HepG2 (cell line): ENCODE measurements around the gene AXIN2. TPM values are rescaled to one million over a fixed set of nuclear protein-coding genes. Genes with fewer than 3 reads are reported as not detected.

Experiments used
- CBX1 ChIP-seq: IDR thresholded peaks from one replicate; pipeline ENCODE4 v1.6.1; 2016; ENCODE audit warnings: antibody characterized with exemption, low read depth
- DNMT1 ChIP-seq: sonication (generic); formaldehyde crosslinking; IDR thresholded peaks from 2 replicates; pipeline ENCODE4 v1.5.1; 2020; ENCODE audit warnings: mild to moderate bottlenecking, missing genetic modification reagents
- HMGXB4 ChIP-seq, 2 experiments: sonication (generic) in 1 of 2; formaldehyde crosslinking in 1 of 2; IDR thresholded peaks; 2 replicates each; pipeline versions ENCODE4 v1.4.0 to v1.6.1; 2018 to 2020; ENCODE audit warnings: missing genetic modification reagents in 2 of 2, borderline replicate concordance in 1 of 2, low read depth in 1 of 2, mild to moderate bottlenecking in 1 of 2, missing biosample characterization in 1 of 2
- KAT2B ChIP-seq: fragments of 150-350 bp; IDR thresholded peaks from 2 replicates; pipeline ENCODE4 v1.6.1; 2014; ENCODE audit warnings: low read depth, low read length, borderline replicate concordance
- KLF16 ChIP-seq, 2 experiments: sonication (generic) in 1 of 2; formaldehyde crosslinking in 1 of 2; IDR thresholded peaks; 2 replicates each; pipeline versions ENCODE4 v1.6.1 to v1.8.0; 2016 to 2023; ENCODE audit warnings: missing genetic modification reagents in 2 of 2, missing compliant biosample characterization in 1 of 2
- MIER2 ChIP-seq: IDR thresholded peaks from 2 replicates; pipeline ENCODE4 v1.6.1; 2016; ENCODE audit warnings: missing biosample characterization, missing genetic modification reagents
- TCF7 ChIP-seq: sonication (generic); IDR thresholded peaks from 2 replicates; pipeline ENCODE4 v1.6.1; 2016; ENCODE audit warnings: antibody characterized with exemption, low read depth
- TERF1 ChIP-seq: sonication (generic); formaldehyde crosslinking; IDR thresholded peaks from 2 replicates; pipeline ENCODE4 v1.8.0; 2022; ENCODE audit warnings: mild to moderate bottlenecking, missing genetic modification reagents, moderate library complexity
- ZBTB42 ChIP-seq: sonication (generic); formaldehyde crosslinking; IDR thresholded peaks from 2 replicates; pipeline ENCODE4 v1.5.0; 2020; ENCODE audit warnings: mild to moderate bottlenecking, missing genetic modification reagents
- ZNF251 ChIP-seq: sonication (generic); formaldehyde crosslinking; IDR thresholded peaks from 2 replicates; pipeline ENCODE4 v1.9.0; 2021; ENCODE audit warnings: mild to moderate bottlenecking, missing genetic modification reagents
- ZNF256 ChIP-seq: sonication (generic); formaldehyde crosslinking; conservative IDR thresholded peaks from 2 replicates; pipeline ENCODE4 v1.4.0; 2020; ENCODE audit warnings: missing genetic modification reagents
- ZNF512B ChIP-seq: sonication (generic); formaldehyde crosslinking; IDR thresholded peaks from 2 replicates; pipeline ENCODE4 v1.5.1; 2020; ENCODE audit warnings: missing genetic modification reagents, mild to moderate bottlenecking, borderline replicate concordance
- ZNF580 ChIP-seq: IDR thresholded peaks from 2 replicates; pipeline ENCODE4 v1.6.1; 2016; ENCODE audit warnings: low read depth, borderline replicate concordance
- ZNF781 ChIP-seq: sonication (generic); formaldehyde crosslinking; IDR thresholded peaks from 2 replicates; pipeline ENCODE4 v1.5.1; 2020; ENCODE audit warnings: borderline replicate concordance, mild to moderate bottlenecking, missing genetic modification reagents; ENCODE audit errors: not compliant biosample characterization
- polyA plus RNA-seq, 8 experiments: library from polyadenylated mRNA; depleted of rRNA in 3 of 8; stranded (reverse) in 7 of 8; unstranded in 1 of 8; fragments of >200 nt; fragmentation: Illumina TruSeq in 4 of 8; extraction: Trizol in 4 of 8; gene quantifications; 2 replicates each; pipeline versions ENCODE4 v1.2.1 to v1.2.3, GENCODE V29; 2011 to 2016; ENCODE audit warnings: low read depth in 4 of 8, missing spikeins in 1 of 8, mixed read lengths in 1 of 8; ENCODE audit not compliant: insufficient read depth in 1 of 8
- total RNA-seq, 5 experiments: library from RNA; depleted of rRNA; stranded (reverse); fragments of >200 nt; fragmentation: Illumina TruSeq; extraction: Trizol; gene quantifications; 2 replicates each; pipeline ENCODE4 v1.2.3, GENCODE V29; 2016; ENCODE audit warnings: low read depth in 1 of 5
- TF ChIP-seq, protein P1 (sequence below): sonication (generic); formaldehyde crosslinking; IDR thresholded peaks from 2 replicates; pipeline ENCODE4 v1.8.1; 2023; ENCODE audit warnings: mild to moderate bottlenecking, missing genetic modification reagents
- TF ChIP-seq, protein P2 (sequence below): sonication (generic); formaldehyde crosslinking; IDR thresholded peaks from 2 replicates; pipeline ENCODE4 v1.4.0; 2020; ENCODE audit warnings: missing genetic modification reagents, borderline replicate concordance

The AXIN2 gene
- total and polyA plus RNA-seq, 2 of the 13 experiments (the other 11 are each of a cell fraction or from before 2014, with no cell fraction given): 58.6 to 63.4 TPM

DNA sequence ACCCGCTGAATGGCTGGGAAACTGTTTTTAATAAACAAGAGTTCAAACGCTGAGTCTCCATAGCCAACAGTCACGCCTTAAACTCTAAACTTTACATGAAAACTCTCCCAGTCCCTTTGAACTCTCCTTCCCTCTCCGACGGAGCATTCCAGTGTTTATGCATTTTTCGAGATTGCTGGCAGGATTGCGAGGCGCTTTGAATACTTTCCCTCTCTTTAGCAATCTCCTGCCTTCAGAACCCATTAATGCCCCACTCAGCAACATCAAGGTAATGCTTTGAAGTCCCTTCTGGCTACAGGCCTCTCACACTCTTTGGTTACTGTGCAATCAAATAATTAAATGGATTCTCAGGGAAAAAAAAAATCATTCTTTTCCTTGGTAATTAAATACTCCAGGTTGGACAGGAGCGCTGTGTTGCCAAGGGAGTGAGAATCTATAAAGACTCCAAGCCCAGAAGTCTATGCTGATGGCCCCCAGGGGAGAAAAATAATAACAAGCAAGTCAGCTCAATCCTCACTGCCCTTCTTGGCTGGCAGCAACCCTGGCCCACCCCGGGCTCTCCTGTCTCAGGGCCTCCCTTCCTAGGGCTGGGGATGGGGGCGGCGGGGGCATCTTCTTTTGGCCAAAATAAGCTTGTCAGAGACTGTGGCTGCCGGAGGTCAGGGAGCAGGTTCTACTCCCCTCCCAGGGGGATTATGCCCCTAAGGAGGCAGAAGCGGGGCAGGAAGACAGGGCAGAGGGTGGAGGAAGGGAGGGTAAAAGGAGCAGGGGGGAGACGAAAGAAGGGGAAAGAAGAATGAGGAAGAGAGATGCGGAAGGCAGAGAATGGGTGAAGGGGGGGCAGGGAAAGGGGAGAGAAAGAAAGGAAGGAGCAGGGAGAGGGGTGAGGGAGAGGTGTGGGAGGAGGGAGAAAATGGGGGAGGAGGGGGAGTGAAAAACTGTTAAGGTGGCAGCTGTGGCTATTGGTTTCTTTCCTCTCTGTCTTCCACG is 45.2 kb downstream of the AXIN2 start (continued):
- TF ChIP-seq ZNF512B (no peak), KLF16 (CRISPR knock-in tag; IDR thresholded peaks at IDR 0.05) (0 out of 4 replicates have a peak, but pooled peaks of 1 of the 2 experiments have one; percentile 26), ZNF256 (no peak), TERF1 (CRISPR knock-in tag) (no peak), ZNF781 (no peak), DNMT1 (no peak), MIER2 (CRISPR knock-in tag) (no peak), KAT2B (no peak), ZNF251 (CRISPR knock-in tag) (no peak), HMGXB4 (CRISPR knock-in tag; IDR thresholded peaks at IDR 0.05; ENCODE audit: borderline replicate concordance in 1 of 2, low read depth in 1 of 2) (peak in 1 of 2 experiments; percentile 16; a peak in 1 of 4 replicates), ZNF580 (CRISPR knock-in tag) (peak; percentile 41; the same call in 1 of the 2 replicates), ZBTB42 (CRISPR knock-in tag) (no peak), CBX1 (no peak), TCF7 (peak; percentile 97)
- TF ChIP-seq, protein P1, sequence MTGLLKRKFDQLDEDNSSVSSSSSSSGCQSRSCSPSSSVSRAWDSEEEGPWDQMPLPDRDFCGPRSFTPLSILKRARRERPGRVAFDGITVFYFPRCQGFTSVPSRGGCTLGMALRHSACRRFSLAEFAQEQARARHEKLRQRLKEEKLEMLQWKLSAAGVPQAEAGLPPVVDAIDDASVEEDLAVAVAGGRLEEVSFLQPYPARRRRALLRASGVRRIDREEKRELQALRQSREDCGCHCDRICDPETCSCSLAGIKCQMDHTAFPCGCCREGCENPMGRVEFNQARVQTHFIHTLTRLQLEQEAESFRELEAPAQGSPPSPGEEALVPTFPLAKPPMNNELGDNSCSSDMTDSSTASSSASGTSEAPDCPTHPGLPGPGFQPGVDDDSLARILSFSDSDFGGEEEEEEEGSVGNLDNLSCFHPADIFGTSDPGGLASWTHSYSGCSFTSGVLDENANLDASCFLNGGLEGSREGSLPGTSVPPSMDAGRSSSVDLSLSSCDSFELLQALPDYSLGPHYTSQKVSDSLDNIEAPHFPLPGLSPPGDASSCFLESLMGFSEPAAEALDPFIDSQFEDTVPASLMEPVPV (CRISPR knock-in tag): 0 out of 2 replicates have a peak, but pooled peaks have one; percentile 19
- TF ChIP-seq, protein P2, sequence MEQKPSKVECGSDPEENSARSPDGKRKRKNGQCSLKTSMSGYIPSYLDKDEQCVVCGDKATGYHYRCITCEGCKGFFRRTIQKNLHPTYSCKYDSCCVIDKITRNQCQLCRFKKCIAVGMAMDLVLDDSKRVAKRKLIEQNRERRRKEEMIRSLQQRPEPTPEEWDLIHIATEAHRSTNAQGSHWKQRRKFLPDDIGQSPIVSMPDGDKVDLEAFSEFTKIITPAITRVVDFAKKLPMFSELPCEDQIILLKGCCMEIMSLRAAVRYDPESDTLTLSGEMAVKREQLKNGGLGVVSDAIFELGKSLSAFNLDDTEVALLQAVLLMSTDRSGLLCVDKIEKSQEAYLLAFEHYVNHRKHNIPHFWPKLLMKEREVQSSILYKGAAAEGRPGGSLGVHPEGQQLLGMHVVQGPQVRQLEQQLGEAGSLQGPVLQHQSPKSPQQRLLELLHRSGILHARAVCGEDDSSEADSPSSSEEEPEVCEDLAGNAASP (CRISPR knock-in tag): no peak; the same call in 1 of the 2 replicates
